H1 (cell line): ENCODE results near the gene DLK1. TPM values are rescaled to one million over a fixed set of nuclear protein-coding genes. Genes with fewer than 3 reads are reported as not detected.

ENCODE experiments used
- CTCF ChIA-PET: fragments of 300-600 bp; sonication (Branson Sonifier 250); formaldehyde crosslinking; loops from one replicate; lab custom pipeline; 2021; ENCODE audit not compliant: partially characterized antibody; lab: Charles Lee
- POLR2A ChIA-PET: fragments of 300-600 bp; sonication (Branson Sonifier 250); formaldehyde crosslinking; loops from one replicate; lab custom pipeline; 2021; ENCODE audit warnings: inconsistent platforms; ENCODE audit not compliant: partially characterized antibody; lab: Charles Lee
- DNase-seq, 2 experiments: peaks; one replicate each; pipeline versions ENCODE4 v3.0.0 to v3.0.0-alpha.2; 2010 to 2022; ENCODE audit warnings: low spot score in 2 of 2, low read depth in 1 of 2, mixed read lengths in 1 of 2
- FAIRE-seq: peaks from 2 replicates; lab custom pipeline; 2011; peaks lifted over from hg19 to GRCh38; lab: Jason Lieb, UNC
- H2AFZ ChIP-seq: 2 replicates; pipeline ENCODE4 v1.8.1; 2012; ENCODE audit warnings: low read length, inconsistent platforms
- H2AK5ac ChIP-seq: 2 replicates; pipeline ENCODE4 v1.6.1; 2013; ENCODE audit warnings: low read depth, low read length
- H2BK120ac ChIP-seq: replicated peaks from 2 replicates; pipeline ENCODE3; 2013; ENCODE audit warnings: low read depth, low read length, inconsistent platforms
- H2BK12ac ChIP-seq: 2 replicates; pipeline ENCODE4 v1.6.1; 2013; ENCODE audit warnings: low read depth, low read length
- H2BK15ac ChIP-seq: 2 replicates; pipeline ENCODE4 v1.6.1; 2013; ENCODE audit warnings: low read length
- H2BK20ac ChIP-seq: 2 replicates; pipeline ENCODE4 v1.6.1; 2013; ENCODE audit warnings: low read length
- H2BK5ac ChIP-seq: 2 replicates; pipeline ENCODE4 v1.6.1; 2013; ENCODE audit warnings: low read depth, low read length
- H3K14ac ChIP-seq: 2 replicates; pipeline ENCODE4 v1.6.1; 2013; ENCODE audit warnings: inconsistent platforms; ENCODE audit not compliant: insufficient read length
- H3K18ac ChIP-seq: 2 replicates; pipeline ENCODE4 v1.6.1; 2013; ENCODE audit warnings: low read length; ENCODE audit errors: extremely low read depth
- H3K23ac ChIP-seq: 2 replicates; pipeline ENCODE4 v1.6.1; 2013; ENCODE audit warnings: inconsistent platforms; ENCODE audit not compliant: insufficient read length
- H3K23me2 ChIP-seq: 2 replicates; pipeline ENCODE4 v1.6.1; 2013; ENCODE audit warnings: low read depth, low read length
- H3K27ac ChIP-seq: 2 replicates; pipeline ENCODE4 v1.6.1; 2011; ENCODE audit warnings: low read depth, low read length, inconsistent platforms
- H3K27me3 ChIP-seq, 4 experiments: replicated peaks in 1 of 4; 1 replicate in 1 of 4; 2 replicates in 3 of 4; pipeline versions ENCODE4 v1.6.1 to v1.8.1; 2011 to 2013; ENCODE audit warnings: low read length in 3 of 4, mild to moderate bottlenecking in 3 of 4, inconsistent platforms in 2 of 4, mixed read lengths in 2 of 4, moderate library complexity in 1 of 4; ENCODE audit not compliant: control insufficient read depth in 3 of 4, insufficient read depth in 3 of 4; ENCODE audit errors: extremely low read depth in 1 of 4
- H3K36me3 ChIP-seq, 4 experiments: 2 replicates each; pipeline versions ENCODE4 v1.6.1 to v1.8.1; 2011 to 2013; ENCODE audit warnings: mild to moderate bottlenecking in 4 of 4, low read length in 3 of 4, moderate library complexity in 2 of 4, control low read depth in 1 of 4, inconsistent platforms in 1 of 4; ENCODE audit not compliant: insufficient read depth in 4 of 4, control insufficient read depth in 2 of 4
- H3K4ac ChIP-seq: replicated peaks from 2 replicates; pipeline ENCODE3; 2013; ENCODE audit warnings: low read length, low read depth, mixed read lengths, inconsistent platforms; ENCODE audit not compliant: insufficient read length
- H3K4me1 ChIP-seq, 4 experiments: replicated peaks in 1 of 4; 1 replicate in 1 of 4; 2 replicates in 3 of 4; pipeline versions ENCODE4 v1.6.1 to v1.8.1; 2011 to 2013; ENCODE audit warnings: low read length in 3 of 4, inconsistent platforms in 2 of 4, mixed read lengths in 1 of 4; ENCODE audit not compliant: insufficient read depth in 4 of 4, control insufficient read depth in 3 of 4
- H3K4me2 ChIP-seq, 2 experiments: 2 replicates each; pipeline versions ENCODE4 v1.6.1 to v1.8.1; 2011 to 2013; ENCODE audit warnings: low read depth in 2 of 2, low read length in 2 of 2, control low read depth in 1 of 2, inconsistent platforms in 1 of 2, mild to moderate bottlenecking in 1 of 2; ENCODE audit not compliant: insufficient read depth in 1 of 2
- H3K4me3 ChIP-seq, 4 experiments: fragments of 200-600, 300-600 bp in 1 of 4; sonication (generic), shearing (Covaris generic), sonication (Bioruptor Twin) in 1 of 4; 2 replicates each; pipeline versions ENCODE4 v1.5.1 to v1.8.1; 2011 to 2016; ENCODE audit warnings: low read length in 4 of 4, low read depth in 3 of 4, control low read depth in 2 of 4, inconsistent platforms in 2 of 4, mild to moderate bottlenecking in 2 of 4, mixed read lengths in 1 of 4, moderate library complexity in 1 of 4; ENCODE audit not compliant: insufficient read depth in 2 of 4; ENCODE audit errors: extremely low read depth in 1 of 4
- H3K56ac ChIP-seq: replicated peaks from 2 replicates; pipeline ENCODE3; 2013; ENCODE audit warnings: low read depth, mild to moderate bottlenecking, mixed read lengths, low read length, inconsistent platforms; ENCODE audit not compliant: insufficient read length
- H3K79me1 ChIP-seq: 2 replicates; pipeline ENCODE4 v1.6.1; 2013; ENCODE audit warnings: low read depth, low read length, control low read depth
- H3K79me2 ChIP-seq, 2 experiments: 2 replicates each; pipeline versions ENCODE4 v1.6.1 to v1.8.1; 2012 to 2013; ENCODE audit warnings: low read length in 2 of 2, mild to moderate bottlenecking in 2 of 2, inconsistent platforms in 1 of 2; ENCODE audit not compliant: insufficient read depth in 2 of 2, control insufficient read depth in 1 of 2
- H3K9ac ChIP-seq, 4 experiments: replicated peaks in 1 of 4; 1 replicate in 1 of 4; 2 replicates in 3 of 4; pipeline versions ENCODE4 v1.6.1 to v1.8.1; 2011 to 2013; ENCODE audit warnings: low read depth in 3 of 4, low read length in 3 of 4, control low read depth in 2 of 4, mild to moderate bottlenecking in 2 of 4, moderate library complexity in 2 of 4, inconsistent platforms in 1 of 4; ENCODE audit errors: extremely low read depth in 1 of 4
- H3K9me3 ChIP-seq, 2 experiments: 2 replicates each; pipeline versions ENCODE4 v1.6.1 to v1.8.1; 2012 to 2013; ENCODE audit warnings: mild to moderate bottlenecking in 2 of 2, moderate library complexity in 2 of 2, control low read depth in 1 of 2, inconsistent platforms in 1 of 2, low read depth in 1 of 2, low read length in 1 of 2, mixed read lengths in 1 of 2; ENCODE audit not compliant: insufficient read depth in 2 of 2
- H4K20me1 ChIP-seq, 2 experiments: replicated peaks in 1 of 2; 2 replicates each; pipeline versions ENCODE3 to v1.8.1; 2011 to 2013; ENCODE audit warnings: inconsistent platforms in 2 of 2, low read length in 2 of 2, mild to moderate bottlenecking in 1 of 2; ENCODE audit not compliant: insufficient read depth in 2 of 2, control insufficient read depth in 1 of 2
- H4K5ac ChIP-seq: 2 replicates; pipeline ENCODE4 v1.6.1; 2013; ENCODE audit warnings: low read length, low read depth, mixed read lengths, inconsistent platforms; ENCODE audit not compliant: insufficient read length
- H4K8ac ChIP-seq: 2 replicates; pipeline ENCODE4 v1.8.0; 2013; ENCODE audit warnings: mild to moderate bottlenecking, moderate library complexity, low read length, inconsistent platforms; ENCODE audit not compliant: insufficient read depth; ENCODE audit errors: extremely low read depth
- H4K91ac ChIP-seq: replicated peaks from 2 replicates; pipeline ENCODE3; 2013; ENCODE audit warnings: low read length, mixed read lengths, inconsistent platforms; ENCODE audit not compliant: insufficient read length
- EGR1 ChIP-seq: IDR thresholded peaks from 2 replicates; pipeline ENCODE4 v1.6.1; 2011; ENCODE audit warnings: low read depth, low read length, borderline replicate concordance
- FOSL1 ChIP-seq: IDR thresholded peaks from 2 replicates; pipeline ENCODE4 v1.6.1; 2011; ENCODE audit warnings: mild to moderate bottlenecking, low read depth, low read length, moderate library complexity; ENCODE audit not compliant: insufficient read depth
- JUND ChIP-seq: IDR thresholded peaks from 2 replicates; pipeline ENCODE4 v1.6.1; 2011; ENCODE audit warnings: mild to moderate bottlenecking, improper control_type of control experiment, low read length
- RBBP5 ChIP-seq: IDR thresholded peaks from 2 replicates; pipeline ENCODE4 v1.7.1; 2012; ENCODE audit warnings: low read depth, mild to moderate bottlenecking, inconsistent platforms, low read length, moderate library complexity, borderline replicate concordance
- RNF2 ChIP-seq: fragments of 200-900, 300-1000 bp; sonication (generic); IDR thresholded peaks from 2 replicates; pipeline ENCODE4 v1.7.1; 2016; ENCODE audit warnings: borderline replicate concordance, low read depth, mild to moderate bottlenecking, antibody characterized with exemption, low read length; ENCODE audit not compliant: poor library complexity, severe bottlenecking; ENCODE audit errors: missing control alignments
- SIX5 ChIP-seq: IDR thresholded peaks from 2 replicates; pipeline ENCODE4 v1.6.1; 2011; ENCODE audit warnings: mild to moderate bottlenecking, low read depth, low read length
- SP2 ChIP-seq: IDR thresholded peaks from 2 replicates; pipeline ENCODE4 v1.6.1; 2012; ENCODE audit warnings: mild to moderate bottlenecking, low read length, inconsistent platforms
- TAF7 ChIP-seq: optimal IDR thresholded peaks from 2 replicates; pipeline ENCODE3; 2011; ENCODE audit warnings: low read depth, mild to moderate bottlenecking, inconsistent platforms, low read length, moderate library complexity, borderline replicate concordance
- TCF12 ChIP-seq: IDR thresholded peaks from 2 replicates; pipeline ENCODE4 v1.6.1; 2011; ENCODE audit warnings: low read depth, mild to moderate bottlenecking, low read length
- TEAD4 ChIP-seq: IDR thresholded peaks from 2 replicates; pipeline ENCODE4 v1.6.1; 2012; ENCODE audit warnings: low read depth, low read length, inconsistent platforms, mixed read lengths
- YY1 ChIP-seq: IDR thresholded peaks from 2 replicates; pipeline ENCODE4 v1.6.1; 2011; ENCODE audit warnings: low read depth, mild to moderate bottlenecking, low read length
- WGBS, 2 experiments: shearing (Covaris generic) in 1 of 2; methylation state at CpG; one replicate each; pipeline versions ENCODE4 v1.1.6 to v1.1.7; 2013 to 2015; ENCODE audit warnings: low lambda C conversion rate in 2 of 2, mixed read lengths in 2 of 2, inconsistent platforms in 1 of 2, low coverage in 1 of 2, missing lambda C conversion rate in 1 of 2; ENCODE audit not compliant: insufficient replicate concordance in 2 of 2, insufficient coverage in 1 of 2, insufficient read length in 1 of 2; ENCODE audit errors: extremely low coverage in 1 of 2, missing lambda C conversion rate in 1 of 2; 5-methylcytosine and 5-hydroxymethylcytosine counted together
- polyA plus RNA-seq, 7 experiments: library from polyadenylated mRNA; depleted of rRNA in 3 of 7; stranded (reverse) in 5 of 7; unstranded in 2 of 7; fragments of >200 nt in 5 of 7; fragments of 200-250 nt in 2 of 7; gene quantifications; 1 replicate in 5 of 7; 2 replicates in 1 of 7; 4 replicates in 1 of 7; pipeline versions ENCODE4 v1.2.1 to v1.2.3, GENCODE V29; 2011 to 2013; ENCODE audit warnings: missing spikeins in 2 of 7, mixed read lengths in 2 of 7
- total RNA-seq: library from RNA; stranded (reverse); fragmentation: NEBNext Ultra II Directional; extraction: Animal tissue kit (Norgen Biotek cat#: 25700); gene quantifications from 2 replicates; pipeline ENCODE4 v1.2.1, GENCODE V29; 2021
- TF ChIP-seq, protein P1 (sequence below): IDR thresholded peaks from 2 replicates; pipeline ENCODE4 v1.6.1; 2012; ENCODE audit warnings: inconsistent platforms

DLK1 gene
- total and polyA plus RNA-seq, 2 of the 8 experiments (the other 6 are each of a cell fraction or from before 2014, with no cell fraction given), result 1.3 to 2.4 TPM

DNA sequence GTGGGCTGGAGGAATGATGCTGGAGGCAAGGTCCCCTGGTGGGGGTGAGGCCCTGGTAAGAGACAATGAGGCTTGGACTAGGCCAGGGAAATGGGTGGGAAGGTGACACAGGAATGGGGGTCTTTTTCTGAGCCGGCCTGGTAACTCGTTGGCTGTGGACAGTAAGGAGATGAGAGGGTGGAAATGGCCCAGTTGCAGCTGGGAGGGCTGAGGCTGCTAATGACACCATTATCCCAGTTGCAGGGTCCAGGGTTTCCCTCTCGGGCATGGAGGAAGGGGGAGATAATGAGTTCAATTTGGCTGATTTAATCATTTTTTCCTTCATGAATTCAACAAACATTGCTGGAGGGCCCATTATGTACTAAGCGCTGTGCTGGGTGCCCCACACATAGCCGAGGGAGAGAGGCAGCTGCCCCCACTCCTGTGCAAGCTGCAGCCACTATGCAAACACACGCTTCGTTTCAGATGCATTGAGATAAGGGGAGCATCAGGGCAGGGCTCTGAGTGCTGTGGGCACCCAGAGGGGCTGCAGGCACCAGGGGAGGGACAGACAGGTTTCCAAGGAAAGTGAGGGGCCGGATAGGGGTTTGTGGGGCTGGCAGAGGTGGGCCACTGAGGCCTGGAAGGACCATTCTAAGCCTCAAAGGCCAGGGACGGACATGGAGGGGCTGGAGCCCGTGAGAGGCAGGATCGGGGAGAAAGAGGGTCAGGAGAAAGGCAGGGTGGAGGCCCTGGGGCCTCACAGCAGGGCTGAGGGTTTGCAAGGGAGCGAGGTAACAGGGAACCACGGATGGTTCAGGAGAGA lies 56.0 kb downstream of the DLK1 start:
- Histone ChIP-seq H3K4ac (no peak overlapping the region), H3K4me1 (no peaks in the 10 kb centered on the region), H2AK5ac (no peak overlapping the region), H3K27ac (no peak overlapping the region), H4K91ac (peak overlapping the region; percentile 22), H3K4me2 (no peak overlapping the region), H3K23ac (no peak overlapping the region), H3K23me2 (no peaks in the 10 kb centered on the region), H4K20me1 (no peaks in the 10 kb centered on the region), H2BK5ac (no peak overlapping the region), H2BK15ac (0 out of 2 replicates have a peak overlapping the region, but pooled peaks have one; percentile 16), H3K9ac (no peak overlapping the region), H3K36me3 (no peaks in the 10 kb centered on the region), H3K18ac (no peak overlapping the region), H4K8ac (0 out of 2 replicates have a peak overlapping the region, but pooled peaks have one; percentile 29), H3K9me3 (no peaks in the 10 kb centered on the region), H2BK12ac (no peak overlapping the region), H3K79me1 (no peaks in the 10 kb centered on the region), H4K5ac (no peak overlapping the region), H3K79me2 (no peaks in the 10 kb centered on the region), H2BK120ac (no peak overlapping the region), H3K56ac (no peak overlapping the region), H3K14ac (no peak overlapping the region), H2AFZ (no peak overlapping the region; the same call in 1 of the 2 replicates), H2BK20ac (no peak overlapping the region), H3K27me3 (no peaks in the 10 kb centered on the region; a peak in 1 of 7 replicates), H3K4me3 (no peak overlapping the region)
- no peak for FAIRE-seq
- POLR2A ChIA-PET, result no interaction called here
- 72% methylated on average over 12 of the region's 13 CpGs; no CpG with 5 or more reads in 1 of the 2 experiments for WGBS, 2 experiments
- CTCF ChIA-PET, result interaction anchor here (1.2 kb wide), 1 partner anchor 16 kb away, joined by 3 read pairs; no protein-coding TSS in a partner anchor
- DNase-seq, result no peak
- TF ChIP-seq SIX5 (no peak), YY1 (no peak), EGR1 (no peak), TCF12 (no peak), TEAD4 (no peak), JUND (no peak), SP2 (no peak), RBBP5 (no peak), TAF7 (no peak), FOSL1 (no peak), RNF2 (no peak)
- TF ChIP-seq, protein P1, sequence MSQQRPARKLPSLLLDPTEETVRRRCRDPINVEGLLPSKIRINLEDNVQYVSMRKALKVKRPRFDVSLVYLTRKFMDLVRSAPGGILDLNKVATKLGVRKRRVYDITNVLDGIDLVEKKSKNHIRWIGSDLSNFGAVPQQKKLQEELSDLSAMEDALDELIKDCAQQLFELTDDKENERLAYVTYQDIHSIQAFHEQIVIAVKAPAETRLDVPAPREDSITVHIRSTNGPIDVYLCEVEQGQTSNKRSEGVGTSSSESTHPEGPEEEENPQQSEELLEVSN, result no peak
